HG03097 (cell line): ENCODE data around the gene KRTAP12-1.
"Not testable (repeated sequence)": the region's sequence is repeated elsewhere in the genome, so short reads cannot be mapped to it uniquely, and the experiment has no call there.

ENCODE experiments used
- ATAC-seq: cut with Tn5 transposase; IDR thresholded peaks from one replicate; pipeline ENCODE4 v1.9.1; 2021; ENCODE audit not compliant: unreplicated experiment, low FRiP score

KRTAP12-1 gene

DNA sequence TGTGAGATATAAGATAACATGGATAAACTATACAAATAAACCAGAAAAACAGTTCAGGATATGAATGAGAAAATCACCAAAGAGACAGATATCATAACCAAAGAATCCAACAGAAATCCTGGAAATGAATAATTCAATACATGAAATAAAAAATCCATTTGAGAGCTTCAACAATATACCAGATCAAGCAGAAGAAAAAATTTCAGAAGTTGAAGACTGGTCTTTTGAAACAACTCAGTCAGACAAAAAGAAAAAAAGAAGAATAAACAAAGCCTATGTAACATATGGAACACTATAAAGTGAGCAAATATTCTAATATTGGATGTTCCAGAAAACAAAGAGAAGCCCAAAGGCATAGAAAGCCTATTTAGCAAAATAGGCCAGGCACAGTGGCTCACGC lies 10.1 kb downstream of the KRTAP12-1 start:
- no peak for ATAC-seq

DNA sequence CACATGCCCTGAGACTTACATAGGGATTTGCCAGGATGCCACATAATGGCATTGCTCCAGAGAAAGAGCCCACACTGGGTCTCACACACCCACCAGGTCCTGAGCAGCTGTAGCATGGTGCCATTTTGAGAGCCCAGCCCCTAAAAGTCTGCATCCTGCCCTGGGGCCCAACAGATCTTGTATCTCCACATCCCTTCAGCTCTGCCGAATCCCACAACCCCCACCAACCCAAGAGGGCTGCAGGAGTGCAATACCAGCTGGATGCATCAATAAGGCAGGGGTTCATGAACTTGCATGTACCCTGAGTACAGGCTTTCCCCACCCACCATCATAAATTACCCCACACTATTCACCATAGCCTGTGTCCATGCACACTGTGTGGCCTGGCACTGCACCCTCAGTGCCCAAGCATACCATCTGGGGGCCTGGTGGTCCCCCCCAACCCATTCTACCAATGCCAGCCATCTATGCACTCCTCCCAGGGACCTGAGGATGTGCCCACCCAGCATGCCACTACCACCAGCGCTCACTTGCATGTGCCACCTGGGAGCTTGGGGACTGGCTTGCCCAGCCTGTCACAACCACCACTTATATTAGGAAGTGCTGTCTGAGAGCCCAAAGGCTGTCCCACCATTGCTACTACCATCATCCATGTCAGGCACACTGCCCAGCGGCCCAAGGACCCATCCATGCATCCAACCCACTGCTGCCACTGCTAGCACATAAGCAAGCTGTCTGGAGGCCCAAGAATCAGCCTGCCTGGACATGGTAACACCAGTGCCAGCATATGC lies 11.1 kb downstream of the KRTAP12-1 start:
- ATAC-seq: no peak

DNA sequence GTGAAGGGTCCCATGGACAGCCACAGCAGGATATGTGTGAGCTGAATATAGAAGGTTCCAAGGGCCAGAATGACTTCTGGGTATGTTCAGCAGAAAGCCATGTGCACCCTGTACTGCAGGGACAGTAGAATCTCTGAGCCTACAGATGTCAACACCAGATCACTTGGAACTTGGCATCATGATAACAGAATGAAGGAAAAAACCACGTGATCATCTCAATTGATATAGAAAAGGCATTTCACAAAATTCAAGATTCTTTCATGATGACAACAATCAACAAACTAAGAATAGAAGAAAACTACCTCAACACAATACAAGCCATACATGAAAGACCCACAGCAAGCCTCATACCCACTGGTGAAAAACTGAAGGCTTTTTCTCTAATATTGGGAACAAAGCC lies 14.4 kb downstream of the KRTAP12-1 start:
- no peak for ATAC-seq

DNA sequence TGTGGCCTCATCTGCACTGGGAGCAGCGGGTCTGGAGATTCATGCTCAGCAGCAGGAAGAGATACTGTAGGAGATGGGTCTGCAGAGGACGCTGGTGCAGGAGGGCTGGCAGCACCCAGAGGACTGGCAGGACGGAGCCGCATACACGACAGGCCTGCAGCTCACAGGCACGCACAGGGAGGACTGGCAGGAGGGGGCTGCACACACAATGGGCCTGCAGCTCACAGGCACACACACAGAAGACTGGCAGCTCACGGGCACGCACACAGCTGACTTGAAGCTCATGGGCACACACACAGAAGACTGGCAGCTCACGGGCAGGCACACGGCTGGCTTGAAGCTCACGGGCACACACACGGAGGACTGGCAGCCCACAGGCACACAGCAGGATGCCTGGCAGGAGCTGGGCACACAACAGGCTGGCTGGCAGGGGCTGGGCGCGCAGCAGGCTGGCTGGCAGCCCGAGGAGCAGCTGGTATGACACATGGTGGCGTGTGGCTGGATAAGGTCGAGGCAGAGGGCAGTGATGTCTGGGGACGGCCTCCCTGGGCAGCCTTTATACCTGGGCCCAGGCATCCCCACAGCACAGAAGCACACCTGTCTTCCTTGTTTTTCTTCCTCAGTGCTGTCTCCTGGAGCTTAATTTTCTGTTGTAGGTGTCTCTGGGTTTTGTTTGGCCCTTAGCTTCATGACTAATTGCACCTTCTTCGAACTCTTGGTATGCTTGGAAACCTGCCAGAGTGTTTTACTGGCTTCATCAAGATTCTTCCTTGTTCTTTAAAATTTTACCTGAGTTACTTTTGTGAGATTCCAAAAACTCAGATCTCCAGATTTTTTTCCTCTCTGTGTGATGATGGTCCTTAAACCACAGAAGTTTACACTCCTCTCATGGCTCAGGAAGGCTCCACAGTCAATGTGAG lies 15.3 kb downstream of the KRTAP12-1 start, which contains the start of gene KRTAP12-2:
Gene KRTAP12-2 (minus strand): TSS at position 527 of the 920 bp plus-strand sequence. CDS start 41 bp downstream, at position 486.
- ATAC-seq: no peak

DNA sequence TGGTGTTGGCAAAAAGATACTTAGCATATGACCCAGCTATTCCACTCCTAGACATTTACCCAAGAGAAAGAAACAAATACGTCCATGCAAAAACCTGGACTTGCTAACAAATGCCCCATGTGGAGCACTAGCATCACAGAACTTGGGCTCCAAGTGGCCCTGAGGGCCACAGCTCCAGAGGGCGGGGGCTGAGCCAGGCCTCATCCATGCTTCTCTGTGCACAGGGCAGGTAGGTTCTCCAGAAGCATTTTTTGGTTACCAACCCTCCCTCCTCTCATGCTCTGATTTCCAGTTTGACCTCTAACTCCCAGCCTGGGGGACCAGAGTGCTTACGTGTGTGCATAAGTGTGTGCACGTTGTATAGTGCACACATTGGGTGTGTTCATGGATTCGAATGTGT lies 17.3 kb downstream of the KRTAP12-1 start:
- ATAC-seq: no peak

DNA sequence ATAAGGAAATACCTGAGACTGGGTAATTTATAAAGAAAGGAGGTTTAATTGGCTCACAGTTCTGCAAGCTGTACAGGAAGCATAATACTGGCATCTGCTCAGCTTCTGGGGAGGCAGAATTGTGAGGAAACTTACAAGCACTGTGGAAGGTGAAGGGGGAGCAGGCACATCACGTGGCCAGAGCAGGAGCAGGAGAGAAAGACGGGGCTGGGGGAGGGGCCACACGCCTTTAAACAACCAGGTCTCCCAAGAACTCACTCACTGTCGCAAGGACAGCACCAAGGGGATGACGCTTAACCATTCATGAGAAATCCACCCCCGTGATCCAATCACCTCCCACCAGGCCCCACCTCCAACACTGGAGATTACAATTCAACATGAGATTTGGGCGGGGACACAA lies 20.4 kb downstream of the KRTAP12-1 start:
- ATAC-seq: not testable (repeated sequence)

DNA sequence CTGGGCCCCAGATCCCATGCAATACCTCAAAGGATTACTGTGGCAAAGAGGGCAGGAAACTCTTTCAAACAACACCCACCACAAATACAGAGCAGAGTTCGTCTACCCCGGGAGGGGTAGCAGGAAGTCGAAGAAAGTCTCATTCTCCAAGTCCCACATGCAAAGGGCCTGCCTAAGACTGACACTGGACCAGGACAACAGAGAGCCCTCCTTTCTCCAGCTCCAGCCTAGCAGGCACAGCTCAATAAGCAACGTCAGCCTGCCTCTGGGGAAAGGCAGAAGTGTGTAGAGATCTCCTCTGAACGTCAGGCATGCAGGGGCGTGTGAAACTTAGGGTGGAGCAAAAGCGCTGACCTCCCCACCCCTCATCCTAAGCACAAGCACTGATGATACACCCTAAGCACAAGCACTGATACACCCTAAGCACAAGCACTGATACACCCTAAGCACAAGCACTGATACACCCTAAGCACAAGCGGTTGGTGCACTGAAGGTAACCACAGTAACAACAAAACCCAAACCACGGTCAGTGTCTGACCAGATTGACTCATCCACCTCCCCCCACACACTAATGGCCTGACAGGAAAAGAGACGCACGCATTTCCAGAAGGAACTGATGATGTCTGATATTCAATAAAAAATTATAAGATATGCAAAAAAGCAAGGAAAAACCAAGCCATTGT lies 22.9 kb downstream of the KRTAP12-1 start:
- no peak for ATAC-seq

DNA sequence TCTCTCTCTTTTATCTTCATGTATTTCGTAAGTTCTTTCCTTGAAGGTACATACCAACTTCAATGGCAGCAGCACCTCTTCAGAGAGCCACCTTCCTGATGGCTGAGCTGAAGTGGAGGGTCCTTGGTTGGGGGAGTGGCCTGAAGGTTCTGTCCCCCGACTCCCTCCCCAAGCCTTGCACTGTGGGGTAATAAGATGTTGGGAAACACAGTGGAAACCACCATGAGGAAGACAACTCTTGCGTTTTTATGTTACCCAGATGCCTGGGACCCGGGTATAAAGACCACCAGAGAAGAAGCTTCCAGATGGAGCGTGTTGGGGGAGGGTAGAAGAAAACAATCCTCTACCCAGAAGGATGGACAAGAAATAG lies 23.4 kb downstream of the KRTAP12-1 start:
- no peak for ATAC-seq

DNA sequence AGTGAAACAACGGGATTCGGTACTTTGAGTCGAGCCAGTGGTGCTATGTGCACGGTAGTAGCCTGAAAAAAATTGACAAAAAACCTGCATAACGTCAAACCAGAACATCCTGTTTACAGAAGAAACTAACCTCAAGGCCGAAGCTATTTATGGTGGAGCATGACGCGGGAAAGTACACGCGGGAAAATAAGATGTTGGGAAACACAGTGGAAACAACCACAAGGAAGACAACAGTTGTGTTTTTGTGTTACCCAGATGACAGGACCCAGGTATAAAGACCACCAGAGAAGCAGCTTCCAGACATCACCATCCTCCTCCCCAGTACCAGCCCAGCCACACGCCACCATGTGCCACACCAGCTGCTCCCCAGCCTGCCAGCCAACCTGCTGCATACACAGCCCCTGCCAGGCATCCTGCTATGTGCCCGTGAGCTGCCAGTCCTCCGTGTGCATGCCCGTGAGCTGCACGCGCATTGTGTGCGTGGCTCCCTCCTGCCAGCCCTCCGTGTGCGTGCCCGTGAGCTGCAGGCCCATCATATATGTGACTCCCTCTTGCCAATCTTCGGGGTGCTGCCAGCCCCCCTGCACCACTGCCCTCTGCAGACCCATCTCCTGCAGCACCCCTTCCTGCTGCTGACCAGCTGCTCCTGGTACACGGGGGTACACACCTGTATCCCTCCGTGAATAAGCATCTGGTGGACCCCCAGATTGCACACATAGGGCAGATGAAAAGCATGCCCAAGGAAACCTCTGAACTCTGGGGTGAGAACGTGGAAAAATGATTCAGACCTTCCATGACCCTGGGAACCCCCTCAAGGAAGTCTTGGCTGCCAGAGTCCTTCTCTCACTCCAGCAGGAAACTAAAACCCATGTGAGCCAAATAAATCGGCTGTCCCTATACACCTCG lies 24.1 kb downstream of the KRTAP12-1 start, which contains the start of gene KRTAP12-3:
Gene KRTAP12-3 (plus strand): TSS at position 298 of the 906 bp plus-strand sequence. CDS start 48 bp downstream, at position 346.
- ATAC-seq: no peak

DNA sequence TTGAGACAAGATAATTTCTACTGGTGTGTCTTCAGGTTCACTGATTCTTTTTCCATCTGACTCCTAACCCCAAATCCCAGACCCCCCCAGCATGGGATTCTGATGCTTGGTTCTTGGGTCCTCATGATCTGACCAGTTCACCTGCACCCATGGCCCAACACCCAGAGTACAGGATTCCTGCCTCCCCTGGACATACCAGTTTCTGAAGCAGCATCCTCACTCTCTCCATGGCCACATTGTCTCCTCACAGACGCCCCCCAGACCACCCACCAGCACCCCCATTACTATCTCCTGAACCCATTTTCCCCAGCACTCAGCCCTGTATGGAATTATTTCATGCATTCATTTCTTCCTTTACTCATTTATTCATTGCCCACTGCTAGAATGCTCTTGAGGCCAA lies 25.1 kb downstream of the KRTAP12-1 start:
- ATAC-seq: no peak

DNA sequence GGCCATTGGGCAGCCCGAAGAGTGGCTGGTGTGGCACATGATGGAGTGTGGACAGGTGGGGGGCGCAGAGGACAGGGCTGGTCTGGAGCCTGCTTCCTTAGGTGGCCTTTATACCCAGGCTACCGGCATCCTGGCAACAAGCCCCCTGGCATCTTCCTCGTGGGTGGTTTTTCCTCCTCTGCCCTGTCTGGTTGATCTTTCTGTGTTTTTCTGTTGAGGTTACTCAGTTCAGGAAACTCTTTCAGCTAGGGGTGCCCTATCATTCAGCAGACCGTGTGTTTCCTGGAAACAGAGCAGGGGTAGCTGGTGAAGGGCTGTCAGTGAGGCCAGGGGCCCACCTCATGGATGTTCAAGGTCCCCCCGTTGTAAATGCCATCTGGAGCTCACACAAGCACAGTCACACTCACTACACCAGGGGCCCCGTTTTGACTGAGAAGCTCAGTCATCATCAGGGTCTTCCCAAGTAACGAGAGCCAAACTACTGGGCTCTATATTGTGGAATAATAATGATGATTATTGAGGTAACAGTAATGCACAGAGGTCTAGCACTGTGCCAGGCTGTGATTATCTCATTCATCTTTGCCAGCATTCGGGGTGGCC lies 27.3 kb downstream of the KRTAP12-1 start, which contains the start of gene KRTAP12-4:
Gene KRTAP12-4 (minus strand): TSS at position 84 of the 600 bp plus-strand sequence. CDS start 45 bp downstream, at position 39.
- no peak for ATAC-seq

DNA sequence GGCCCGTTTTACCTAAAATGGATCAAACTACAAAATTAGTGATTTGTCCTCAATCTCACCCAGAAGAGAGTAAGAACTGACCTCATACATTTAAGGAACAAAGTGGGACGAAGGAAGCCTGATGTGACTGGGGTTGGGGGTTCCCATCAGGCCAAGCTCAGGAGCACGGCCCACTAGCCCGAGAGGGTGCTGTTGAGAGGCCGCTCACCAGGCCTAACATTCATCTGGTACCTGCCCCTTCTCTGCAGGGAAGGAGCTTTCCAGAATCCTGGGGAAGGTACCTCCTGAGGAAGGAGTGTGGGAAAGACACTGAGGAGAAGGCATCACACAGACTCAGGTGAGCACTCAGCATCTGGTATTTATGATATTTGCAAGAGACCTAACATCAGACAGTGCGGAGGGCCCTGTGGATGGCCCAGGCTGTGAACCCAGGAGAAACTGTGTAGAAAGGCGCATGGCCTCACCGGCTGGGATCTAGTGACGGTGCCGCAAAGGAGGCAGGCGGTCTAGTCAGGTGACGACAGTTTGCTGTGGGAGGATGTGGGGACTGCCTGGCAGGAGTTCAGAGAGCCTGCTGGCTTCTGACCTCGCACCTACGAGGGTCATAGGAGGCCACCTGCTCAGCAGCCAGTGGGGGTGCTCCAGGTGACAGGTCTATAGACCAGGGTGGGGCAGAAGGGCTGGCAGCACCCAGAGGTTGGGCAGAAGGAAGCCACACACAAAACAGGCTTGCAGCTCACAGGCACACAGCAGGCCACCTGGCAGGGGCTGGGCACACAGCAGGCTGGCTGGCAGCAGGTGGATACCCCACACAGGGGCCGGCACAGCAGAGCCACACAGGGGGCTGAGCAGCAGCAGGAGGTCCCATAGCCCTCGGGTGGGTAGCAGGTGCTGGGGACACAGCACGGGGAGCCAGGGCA lies 28.0 kb downstream of the KRTAP12-1 start:
- no peak for ATAC-seq

DNA sequence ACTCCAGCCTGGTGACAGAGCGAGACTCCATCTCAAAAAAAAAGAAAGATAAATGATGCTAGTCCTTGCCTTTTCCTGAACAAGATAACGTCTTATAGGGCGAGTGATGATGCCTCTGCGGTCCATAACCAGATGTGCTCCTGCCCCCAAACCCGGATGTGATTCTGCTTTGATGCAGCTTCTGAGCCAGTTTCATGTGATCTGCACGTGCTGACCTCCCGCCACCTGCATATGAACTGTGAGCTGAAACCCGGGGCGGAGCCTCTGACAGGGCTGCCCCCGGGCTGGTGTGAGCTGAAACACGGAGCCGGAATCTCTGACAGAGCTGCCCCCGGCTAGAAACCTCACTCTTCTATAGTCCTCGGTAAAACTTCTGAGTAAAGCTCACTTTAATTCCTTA lies 28.8 kb downstream of the KRTAP12-1 start:
- ATAC-seq: no peak

DNA sequence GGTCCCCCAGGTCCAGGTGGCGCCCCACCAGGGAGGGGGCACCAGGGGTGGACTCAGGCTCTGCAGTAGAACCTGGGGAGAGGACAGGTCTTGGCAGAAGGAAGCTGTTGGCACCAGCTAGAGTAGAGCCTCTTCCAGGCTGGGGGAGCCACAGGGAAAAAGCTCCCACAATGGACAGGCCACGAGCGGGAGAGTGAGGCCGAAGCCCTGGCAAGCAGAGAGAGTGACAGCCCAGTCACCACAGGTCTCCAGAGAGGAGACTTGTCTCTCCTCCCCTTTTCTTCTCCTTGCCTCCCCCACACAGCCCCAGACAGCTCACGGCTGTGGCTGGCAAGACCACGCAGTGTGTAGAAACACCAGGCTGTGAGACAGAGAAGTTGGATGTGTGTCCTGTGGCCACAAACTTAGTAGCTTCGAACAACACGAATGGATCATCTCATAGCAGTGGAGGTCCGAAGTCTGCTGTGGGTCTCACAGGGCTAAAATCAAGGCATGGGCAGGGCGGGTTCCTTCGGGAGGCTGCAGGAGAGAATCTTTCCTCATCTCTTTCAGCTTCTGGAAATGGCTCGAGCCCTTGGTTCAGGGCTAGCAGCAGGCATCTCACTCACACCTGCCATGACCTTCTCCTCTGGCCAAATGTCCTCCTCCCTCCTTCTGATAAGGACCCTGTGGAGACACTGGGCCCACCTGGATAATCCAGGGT lies 30.8 kb downstream of the KRTAP12-1 start:
- ATAC-seq: no peak

DNA sequence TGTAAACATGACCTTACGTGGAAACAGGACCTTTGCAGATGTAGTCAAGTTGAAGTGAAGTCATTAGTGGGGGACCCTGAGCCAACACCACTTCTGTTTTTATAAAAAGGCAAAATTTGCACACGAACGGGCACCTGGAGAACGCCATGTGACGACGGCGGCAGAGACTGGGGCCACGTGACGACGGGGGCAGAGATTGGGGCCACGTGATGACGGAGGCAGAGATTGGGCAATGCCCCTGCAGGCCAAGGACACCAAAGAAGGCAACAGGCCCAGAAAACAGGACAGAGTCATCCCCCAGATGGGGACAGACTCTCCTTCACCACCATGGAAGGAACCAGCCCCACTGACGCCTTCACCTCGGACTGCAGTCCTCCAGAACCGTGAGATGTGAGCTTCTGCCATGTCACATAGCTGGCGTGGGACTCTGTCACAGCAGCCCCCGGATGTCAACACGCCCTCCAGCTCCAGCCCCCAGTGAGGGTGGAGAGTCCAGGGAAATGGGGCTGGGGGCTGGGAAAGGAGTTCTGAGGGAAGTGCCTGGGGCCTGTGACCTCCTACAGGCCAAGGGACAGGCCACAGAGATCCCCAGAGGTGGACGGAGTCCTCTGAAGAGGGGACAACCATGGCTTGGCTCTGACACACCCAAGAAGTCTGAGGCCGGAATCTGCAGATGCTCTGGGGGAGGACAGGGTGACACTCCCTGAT lies 31.5 kb downstream of the KRTAP12-1 start:
- no peak for ATAC-seq

DNA sequence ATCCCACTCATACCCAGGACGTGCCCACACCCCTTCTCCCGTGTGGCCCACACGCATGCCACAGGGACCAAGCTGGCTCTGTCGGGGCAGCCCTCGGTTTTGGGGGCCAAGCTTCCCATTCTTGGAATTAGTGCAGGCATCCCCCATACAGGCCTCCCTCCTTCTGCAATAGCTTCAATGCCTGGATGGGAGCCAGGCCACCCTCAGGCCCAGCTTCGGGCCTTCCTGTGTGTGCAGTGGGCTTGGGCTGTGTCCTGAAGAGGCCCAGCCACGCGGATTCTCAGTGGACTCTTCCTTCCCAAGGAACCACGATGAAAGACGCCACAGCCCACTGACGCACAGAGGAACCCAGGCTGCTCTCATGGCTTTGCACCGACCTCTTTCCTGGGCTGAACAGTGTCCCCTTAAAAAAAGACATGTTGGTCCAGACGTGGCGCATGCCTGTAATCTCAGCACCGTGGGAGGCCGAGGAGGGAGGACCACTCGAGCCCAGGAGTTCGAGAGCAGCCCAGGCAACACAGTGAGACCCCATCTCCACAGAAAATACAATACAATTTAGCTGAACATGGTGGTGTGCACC lies 32.4 kb downstream of the KRTAP12-1 start:
- ATAC-seq: no peak
